ENCODE measurements around the gene TMEM169.

Gene TMEM169

GRCh38 chr2:216146573-216146972 is 64.9 kb downstream of the TMEM169 start:
- H3K36me3 ChIP-seq (ENCODE audit: control insufficient read depth, insufficient read depth, low read length), result peaks cover 5% of the 10 kb centered on the region

DNA sequence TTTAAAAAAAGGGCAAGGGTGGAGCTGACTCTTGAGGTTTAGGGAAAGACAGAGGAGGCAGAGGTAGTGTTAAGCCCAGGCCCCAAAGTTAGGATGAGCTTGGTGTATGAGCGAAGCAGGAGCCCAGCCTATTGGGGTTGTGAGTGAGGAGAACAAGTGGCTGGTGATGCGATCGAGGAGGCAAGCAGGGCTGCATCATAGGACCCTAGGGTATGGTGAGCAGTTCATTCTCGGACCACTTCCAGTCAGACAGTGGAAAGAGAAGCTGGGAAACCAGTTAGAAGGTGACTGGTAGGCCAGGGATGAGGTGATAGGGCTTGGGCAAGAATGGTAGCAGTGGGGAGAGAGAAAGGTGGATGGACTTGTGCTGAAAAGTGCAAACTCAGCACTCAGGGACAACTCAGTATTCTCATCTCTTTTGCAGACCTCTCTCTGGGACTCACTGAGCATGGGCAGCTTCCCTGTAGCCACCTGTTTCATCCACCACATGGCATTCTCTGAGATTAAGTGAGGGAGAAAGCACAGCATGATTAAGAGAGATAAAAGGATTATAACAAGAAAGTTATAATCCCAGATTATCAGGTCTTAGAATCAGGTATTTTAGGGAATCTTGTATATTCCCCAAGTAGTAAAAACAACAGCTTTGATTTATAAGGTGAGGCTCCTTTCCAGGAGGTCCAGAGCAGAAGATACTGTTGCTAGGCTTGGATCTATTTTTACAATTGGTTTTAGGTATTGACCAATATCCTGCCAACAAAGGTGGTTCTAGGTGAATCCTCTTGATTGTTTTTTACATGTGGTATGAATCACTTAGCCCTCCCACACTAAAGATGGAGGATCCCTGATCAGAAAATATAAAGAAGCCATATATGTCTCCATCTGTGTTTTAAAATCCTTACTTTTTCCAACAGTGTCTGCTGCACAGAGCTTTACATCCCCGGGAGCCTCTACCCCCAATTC is 65.7 kb downstream of the TMEM169 start:
- H3K36me3 ChIP-seq (ENCODE audit: control insufficient read depth, insufficient read depth, low read length), result peaks cover 7% of the 10 kb centered on the region
- no peak overlapping the region for H3K9ac ChIP-seq (ENCODE audit: low read length)

More at GRCh38 chr2:216146573-216146972, 64.9 kb downstream of the TMEM169 start:
- Histone ChIP-seq H3K27me3 (ENCODE audit: control insufficient read depth, insufficient read depth, low read length) (no peaks in the 10 kb centered on the region), H3K4me3 (ENCODE audit: low read length) (no peak overlapping the region), H3K9ac (ENCODE audit: low read length) (no peak overlapping the region), H3K4me1 (ENCODE audit: control insufficient read depth, insufficient read depth, low read length) (no peaks in the 10 kb centered on the region), H3K9me3 (ENCODE audit: control insufficient read depth, low read length) (no peaks in the 10 kb centered on the region)

DNA sequence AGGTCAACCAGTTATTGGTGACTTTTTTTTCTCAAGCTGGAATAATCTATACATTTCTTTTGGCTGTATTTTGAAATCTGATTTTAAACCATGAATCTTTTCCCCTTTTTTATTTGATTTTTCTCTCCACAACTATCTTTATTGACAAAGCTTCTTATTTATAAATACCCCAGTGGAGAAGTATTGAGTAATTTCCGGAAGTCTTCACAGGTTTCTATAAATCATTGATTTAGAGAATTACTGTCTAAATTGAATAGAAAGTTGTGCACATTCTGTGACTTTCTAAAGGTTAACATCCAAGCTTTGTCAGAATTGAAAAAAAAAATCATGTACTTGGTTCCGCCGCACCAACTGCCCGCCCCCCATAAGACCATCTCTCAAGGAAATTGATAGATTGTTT is 67.3 kb downstream of the TMEM169 start:
- H3K9ac ChIP-seq (ENCODE audit: low read length), result no peak overlapping the region
- no peaks in the 10 kb centered on the region for H3K27me3 ChIP-seq (ENCODE audit: control insufficient read depth, insufficient read depth, low read length)
- no peaks in the 10 kb centered on the region for H3K9me3 ChIP-seq (ENCODE audit: control insufficient read depth, low read length)
- H3K4me3 ChIP-seq (ENCODE audit: low read length), result no peak overlapping the region
- no peaks in the 10 kb centered on the region for H3K4me1 ChIP-seq (ENCODE audit: control insufficient read depth, insufficient read depth, low read length)
- peaks cover 7% of the 10 kb centered on the region for H3K36me3 ChIP-seq (ENCODE audit: control insufficient read depth, insufficient read depth, low read length)

More for the DNA sequence above, 65.7 kb downstream of the TMEM169 start:
- no peaks in the 10 kb centered on the region for H3K9me3 ChIP-seq (ENCODE audit: control insufficient read depth, low read length)
- H3K4me3 ChIP-seq (ENCODE audit: low read length), result no peak overlapping the region
- H3K27me3 ChIP-seq (ENCODE audit: control insufficient read depth, insufficient read depth, low read length), result no peaks in the 10 kb centered on the region
- no peaks in the 10 kb centered on the region for H3K4me1 ChIP-seq (ENCODE audit: control insufficient read depth, insufficient read depth, low read length)

- H3K36me3 ChIP-seq (ENCODE audit: control insufficient read depth, insufficient read depth, low read length), result peaks cover 7% of the 10 kb centered on the region
- H3K27me3 ChIP-seq (ENCODE audit: control insufficient read depth, insufficient read depth, low read length), result no peaks in the 10 kb centered on the region
- H3K4me1 ChIP-seq (ENCODE audit: control insufficient read depth, insufficient read depth, low read length), result no peaks in the 10 kb centered on the region
- H3K9ac ChIP-seq (ENCODE audit: low read length), result no peak overlapping the region
- no peak overlapping the region for H3K4me3 ChIP-seq (ENCODE audit: low read length)
- H3K9me3 ChIP-seq (ENCODE audit: control insufficient read depth, low read length), result no peaks in the 10 kb centered on the region
Observed at GRCh38 chr2:216149741-216150140, 68.0 kb downstream of the TMEM169 start.

DNA sequence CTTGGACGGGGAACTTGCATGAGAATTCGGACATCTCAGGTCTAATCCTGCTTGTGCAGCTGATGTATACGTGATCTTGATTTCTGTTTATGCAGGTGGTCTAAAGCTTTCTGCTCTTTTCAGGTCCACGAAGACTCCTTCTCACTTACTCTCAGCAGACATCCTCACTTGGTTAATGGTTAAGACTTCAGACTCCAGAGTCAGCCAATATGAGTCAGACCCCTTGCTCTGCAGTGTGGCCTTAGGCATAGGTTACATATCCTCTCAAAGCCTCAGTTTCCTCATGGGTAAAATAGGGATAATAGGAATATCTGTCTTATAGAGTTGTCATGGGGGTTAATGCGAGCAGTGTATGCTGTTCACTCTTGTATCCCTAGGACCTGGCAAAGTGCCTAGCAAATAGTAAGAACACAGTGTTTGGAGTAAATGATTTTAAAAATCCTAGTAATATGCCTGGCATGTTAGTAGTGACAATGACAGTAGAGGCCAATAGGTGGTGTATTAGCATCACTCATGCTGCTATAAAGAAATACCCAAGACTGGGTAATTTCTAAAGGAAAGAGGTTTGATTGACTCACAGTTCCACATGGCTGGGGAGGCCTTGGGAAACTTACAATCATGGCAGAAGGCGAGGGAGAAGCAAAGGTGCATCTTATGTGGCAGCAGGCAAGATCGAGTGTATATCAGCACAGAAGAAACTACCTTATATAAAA is 69.8 kb downstream of the TMEM169 start:
- H3K9me3 ChIP-seq (ENCODE audit: control insufficient read depth, low read length), result no peaks in the 10 kb centered on the region
- no peak overlapping the region for H3K9ac ChIP-seq (ENCODE audit: low read length)
- peaks cover 7% of the 10 kb centered on the region for H3K36me3 ChIP-seq (ENCODE audit: control insufficient read depth, insufficient read depth, low read length)
- no peaks in the 10 kb centered on the region for H3K27me3 ChIP-seq (ENCODE audit: control insufficient read depth, insufficient read depth, low read length)
- H3K4me1 ChIP-seq (ENCODE audit: control insufficient read depth, insufficient read depth, low read length), result no peaks in the 10 kb centered on the region
- H3K4me3 ChIP-seq (ENCODE audit: low read length), result no peak overlapping the region
